Natural killer cell (primary cell): Measurements from ENCODE around the gene AQP11. TPM values are rescaled to one million over a fixed set of nuclear protein-coding genes. Genes with fewer than 3 reads are reported as not detected.
"Not testable (repeated sequence)": the region's sequence is repeated elsewhere in the genome, so short reads cannot be mapped to it uniquely, and the experiment has no call there.

Source experiments
- ATAC-seq, 3 donors: fragments of 150-1000 bp in 2 of 3; fragments of 200-7000 bp in 1 of 3; cut with Tn5 transposase; 1 replicate in 1 of 3; 2 replicates in 2 of 3; pipeline ENCODE4 v1.10.0; 2021; ENCODE audit warnings: mild to moderate bottlenecking in 2 of 3, moderate library complexity in 2 of 3
- DNase-seq, 2 donors: peaks; one replicate each; pipeline versions ENCODE4 v3.0.0 to v3.0.0-alpha.2; 2013 to 2021; ENCODE audit warnings: mixed read lengths in 1 of 2
- H3K27ac ChIP-seq: one replicate; pipeline ENCODE4 v1.5.1; 2013; ENCODE audit warnings: mild to moderate bottlenecking, low read length
- H3K27me3 ChIP-seq: one replicate; pipeline ENCODE4 v1.6.1; 2013; ENCODE audit warnings: low read length; ENCODE audit not compliant: control insufficient read depth, insufficient read depth
- H3K36me3 ChIP-seq: one replicate; pipeline ENCODE4 v1.6.1; 2013; ENCODE audit warnings: low read length; ENCODE audit not compliant: control insufficient read depth, insufficient read depth
- H3K4me1 ChIP-seq: one replicate; pipeline ENCODE4 v1.6.1; 2013; ENCODE audit warnings: low read length; ENCODE audit not compliant: control insufficient read depth, insufficient read depth
- H3K4me3 ChIP-seq: one replicate; pipeline ENCODE4 v1.5.1; 2013; ENCODE audit warnings: low read length
- H3K9me3 ChIP-seq: one replicate; pipeline ENCODE4 v1.6.1; 2013; ENCODE audit warnings: low read length; ENCODE audit not compliant: control insufficient read depth, insufficient read depth
- H3K27ac Mint-ChIP-seq, 2 donors: one replicate each; pipeline ENCODE4 v1.8.0; 2022; ENCODE audit warnings: mild to moderate bottlenecking in 2 of 2, mixed read lengths in 2 of 2, moderate library complexity in 1 of 2
- H3K27me3 Mint-ChIP-seq, 2 donors: one replicate each; pipeline ENCODE4 v1.8.0; 2022; ENCODE audit warnings: low read depth in 2 of 2, mixed read lengths in 2 of 2
- H3K36me3 Mint-ChIP-seq: one replicate; pipeline ENCODE4 v1.8.0; 2022; ENCODE audit warnings: mixed read lengths
- H3K4me1 Mint-ChIP-seq, 2 donors: one replicate each; pipeline ENCODE4 v1.8.0; 2022; ENCODE audit warnings: mixed read lengths in 2 of 2
- H3K4me3 Mint-ChIP-seq: one replicate; pipeline ENCODE4 v1.8.0; 2022; ENCODE audit warnings: mild to moderate bottlenecking, moderate library complexity, mixed read lengths
- H3K9me3 Mint-ChIP-seq, 2 donors: one replicate each; pipeline ENCODE4 v1.8.0; 2022; ENCODE audit warnings: mixed read lengths in 2 of 2
- CTCF ChIP-seq: fragments of 200-600 bp; IDR thresholded peaks from one replicate; pipeline ENCODE4 v1.8.0; 2022; ENCODE audit warnings: antibody characterized with exemption
- WGBS: methylation state at CpG from one replicate; pipeline ENCODE4 v1.1.7; 2013; ENCODE audit warnings: missing lambda C conversion rate; ENCODE audit not compliant: insufficient coverage; 5-methylcytosine and 5-hydroxymethylcytosine counted together
- intact Hi-C: fragments of 100-400 bp; cut with micrococcal nuclease; formaldehyde crosslinking; loops from one replicate; pipeline ENCODE4 v1.14.2; 2022
- total RNA-seq, 4 donors: library from RNA; stranded (reverse); fragments of 120-200 nt in 1 of 4; gene quantifications; one replicate each; pipeline versions ENCODE4 v1.2.3 to v1.2.4, GENCODE V29; 2013 to 2022

AQP11 gene
- total RNA-seq, 3 donors from 2014 or later (not counting 1 experiment from before 2014, with no cell fraction given), result 0.21 to 0.55 (median 0.50) TPM

- no peaks in the 10 kb centered on the region for H3K27me3 ChIP-seq
- H3K36me3 ChIP-seq, result no peaks in the 10 kb centered on the region
- H3K27ac ChIP-seq, result no peak overlapping the region
- no peak for DNase-seq
- no peaks in the 10 kb centered on the region for H3K9me3 ChIP-seq
- intact Hi-C loops, result no loop called here
- H3K36me3 Mint-ChIP-seq, result no peaks in the 10 kb centered on the region
- peaks cover 13 to 20% of the 10 kb centered on the region in 2 donors for H3K27me3 Mint-ChIP-seq
- no peak overlapping the region for H3K27ac Mint-ChIP-seq
- H3K4me1 ChIP-seq, result no peaks in the 10 kb centered on the region
- no peaks in the 10 kb centered on the region for H3K9me3 Mint-ChIP-seq
- H3K4me3 Mint-ChIP-seq, result no peak overlapping the region
- no peak overlapping the region for H3K4me3 ChIP-seq
- ATAC-seq, result peak in 1 of 3 donors; percentile 14
- H3K4me1 Mint-ChIP-seq, result no peaks in the 10 kb centered on the region
- TF ChIP-seq CTCF, result no peak
- WGBS, result 90% methylated on average over 1 of the region's 1 CpG
Observed at GRCh38 chr11:77561257-77561656, 28.5 kb upstream of the AQP11 start.

- H3K4me1 ChIP-seq, result no peaks in the 10 kb centered on the region
- H3K27ac ChIP-seq, result no peak overlapping the region
- DNase-seq (no peak), ATAC-seq (no peak)
- 82% methylated on average over 4 of the region's 4 CpGs for WGBS
- no peak overlapping the region for H3K4me3 ChIP-seq
- H3K27ac Mint-ChIP-seq, result no peak overlapping the region
- H3K9me3 ChIP-seq, result no peaks in the 10 kb centered on the region
- H3K36me3 ChIP-seq, result no peaks in the 10 kb centered on the region
- H3K9me3 Mint-ChIP-seq, result no peaks in the 10 kb centered on the region
- H3K27me3 Mint-ChIP-seq, result peaks cover 14 to 29% of the 10 kb centered on the region in 2 donors
- intact Hi-C loops, result no loop called here
- no peaks in the 10 kb centered on the region for H3K27me3 ChIP-seq
- H3K4me1 Mint-ChIP-seq, result no peaks in the 10 kb centered on the region
- no peak for TF ChIP-seq CTCF
- H3K4me3 Mint-ChIP-seq, result no peak overlapping the region
- H3K36me3 Mint-ChIP-seq, result no peaks in the 10 kb centered on the region
Observed at GRCh38 chr11:77568306-77568705, 21.4 kb upstream of the AQP11 start.

GRCh38 chr11:77568916-77569675 is 20.7 kb upstream of the AQP11 start:
- no peaks in the 10 kb centered on the region for H3K9me3 ChIP-seq
- H3K27me3 Mint-ChIP-seq, result peaks cover 14 to 22% of the 10 kb centered on the region in 2 donors
- no peaks in the 10 kb centered on the region for H3K4me1 Mint-ChIP-seq
- 89% methylated on average over 3 of the region's 3 CpGs for WGBS
- H3K36me3 Mint-ChIP-seq, result no peaks in the 10 kb centered on the region
- no peak for DNase-seq
- no peak overlapping the region for H3K27ac Mint-ChIP-seq
- H3K4me3 Mint-ChIP-seq, result no peak overlapping the region
- intact Hi-C loops, result no loop called here
- no peak for TF ChIP-seq CTCF
- H3K27ac ChIP-seq, result no peak overlapping the region
- H3K9me3 Mint-ChIP-seq, result no peaks in the 10 kb centered on the region
- H3K27me3 ChIP-seq, result no peaks in the 10 kb centered on the region
- ATAC-seq, result no peak
- H3K36me3 ChIP-seq, result no peaks in the 10 kb centered on the region
- no peaks in the 10 kb centered on the region for H3K4me1 ChIP-seq
- no peak overlapping the region for H3K4me3 ChIP-seq

- intact Hi-C loops, result no loop called here
Observed at GRCh38 chr11:77569676-77570070, 20.1 kb upstream of the AQP11 start.

GRCh38 chr11:77570896-77571295 is 18.9 kb upstream of the AQP11 start:
- H3K27me3 ChIP-seq, H3K36me3 Mint-ChIP-seq, H3K4me3 Mint-ChIP-seq, intact Hi-C loops, ATAC-seq, DNase-seq, H3K27ac ChIP-seq, H3K9me3 Mint-ChIP-seq, H3K4me1 ChIP-seq, H3K27ac Mint-ChIP-seq, H3K4me3 ChIP-seq, H3K36me3 ChIP-seq, H3K9me3 ChIP-seq, H3K4me1 Mint-ChIP-seq, H3K27me3 Mint-ChIP-seq: not testable (repeated sequence)
- 60% methylated on average over 1 of the region's 1 CpG for WGBS

More at GRCh38 chr11:77569676-77570070, 20.1 kb upstream of the AQP11 start:
- no peaks in the 10 kb centered on the region for H3K9me3 ChIP-seq
- no peaks in the 10 kb centered on the region for H3K36me3 Mint-ChIP-seq
- no peaks in the 10 kb centered on the region for H3K4me1 Mint-ChIP-seq
- H3K27ac ChIP-seq, result no peak overlapping the region
- peaks cover 11 to 16% of the 10 kb centered on the region in 2 donors for H3K27me3 Mint-ChIP-seq
- H3K27ac Mint-ChIP-seq, result no peak overlapping the region
- WGBS, result 100% methylated on average over 1 of the region's 2 CpGs
- no peak overlapping the region for H3K4me3 Mint-ChIP-seq
- no peaks in the 10 kb centered on the region for H3K4me1 ChIP-seq
- no peak for TF ChIP-seq CTCF
- DNase-seq (no peak), ATAC-seq (no peak)
- no peaks in the 10 kb centered on the region for H3K36me3 ChIP-seq
- no peak overlapping the region for H3K4me3 ChIP-seq
- no peaks in the 10 kb centered on the region for H3K27me3 ChIP-seq
- no peaks in the 10 kb centered on the region for H3K9me3 Mint-ChIP-seq
